HuH-7 (cell line): ENCODE measurements around the gene ZNF692.
"Not testable (repeated sequence)": the region's sequence is repeated elsewhere in the genome, so short reads cannot be mapped to it uniquely, and the experiment has no call there.

Source experiments
- DNase-seq: peaks from one replicate; pipeline ENCODE4 v3.0.0; 2011; ENCODE audit warnings: low spot score

The ZNF692 gene

DNA sequence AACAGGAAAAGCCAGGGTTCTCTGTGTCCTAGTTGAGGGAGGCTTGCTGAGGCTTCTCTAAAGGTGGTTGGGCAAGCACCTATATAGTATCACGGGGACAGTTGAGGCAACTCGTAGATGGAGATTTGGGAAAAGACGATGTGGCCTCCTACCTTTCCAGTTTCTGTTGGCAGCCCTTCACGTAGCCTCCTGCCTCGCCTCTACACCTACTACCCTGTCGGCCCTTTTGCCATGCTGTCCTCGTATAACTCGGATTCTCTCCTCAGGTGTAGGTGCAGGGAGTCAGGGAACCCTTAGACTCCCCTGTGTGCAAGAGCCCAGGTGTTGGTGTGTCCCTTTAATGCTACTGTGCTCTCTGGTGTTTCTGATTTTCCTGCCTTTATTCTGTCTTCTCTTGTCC lies 10.3 kb downstream of the ZNF692 start:
- DNase-seq: no peak

DNA sequence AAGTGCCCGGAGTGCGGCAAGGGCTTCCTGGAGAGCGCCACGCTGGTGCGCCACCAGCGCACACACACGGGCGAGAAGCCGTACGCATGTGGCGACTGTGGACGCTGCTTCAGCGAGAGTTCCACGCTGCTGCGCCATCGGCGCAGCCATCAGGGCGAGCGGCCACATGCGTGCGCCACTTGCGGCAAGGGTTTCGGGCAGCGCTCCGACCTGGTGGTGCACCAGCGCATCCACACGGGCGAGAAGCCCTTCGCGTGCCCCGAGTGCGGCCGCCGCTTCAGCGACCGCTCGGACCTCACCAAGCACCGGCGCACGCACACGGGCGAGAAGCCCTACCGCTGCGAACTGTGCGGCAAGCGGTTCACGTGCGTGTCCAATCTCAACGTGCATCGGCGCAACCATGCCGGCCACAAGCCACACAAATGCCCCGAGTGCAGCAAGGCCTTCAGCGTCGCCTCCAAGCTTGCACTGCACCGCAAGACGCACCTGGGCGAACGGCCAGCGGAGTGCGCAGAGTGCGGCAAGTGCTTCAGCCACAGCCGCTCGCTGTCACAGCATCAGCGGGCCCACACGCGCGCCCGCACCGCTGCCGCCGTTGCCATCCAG lies 10.8 kb downstream of the ZNF692 start:
- DNase-seq: no peak

- DNase-seq: no peak
These were observed 11.5 kb downstream of the ZNF692 start for GRCh38 chr1:248847181-248847955.

DNA sequence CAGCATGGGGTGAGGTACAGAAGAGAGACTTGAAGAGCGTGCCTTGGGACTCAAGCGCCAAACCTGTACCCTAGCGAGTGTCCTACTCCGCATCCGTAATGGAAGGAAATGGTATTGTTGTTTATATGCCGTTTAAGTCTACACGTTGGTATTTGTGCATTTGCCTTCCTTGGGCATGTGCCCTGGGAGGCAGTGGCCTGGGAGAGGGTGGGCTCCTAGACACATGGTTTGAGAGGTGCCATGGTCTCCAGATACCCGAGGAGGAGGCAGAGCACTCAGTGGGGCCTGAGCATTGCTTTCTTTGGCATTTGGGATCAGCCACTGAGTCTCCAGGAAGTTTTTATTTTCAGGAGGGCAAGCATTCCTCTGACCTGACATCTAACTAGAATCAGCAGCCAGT lies 14.4 kb downstream of the ZNF692 start:
- no peak for DNase-seq

- no peak for DNase-seq
These were observed 15.2 kb downstream of the ZNF692 start for GRCh38 chr1:248843687-248844086.

- no peak for DNase-seq
These were observed 16.0 kb downstream of the ZNF692 start for GRCh38 chr1:248842781-248843331.

DNA sequence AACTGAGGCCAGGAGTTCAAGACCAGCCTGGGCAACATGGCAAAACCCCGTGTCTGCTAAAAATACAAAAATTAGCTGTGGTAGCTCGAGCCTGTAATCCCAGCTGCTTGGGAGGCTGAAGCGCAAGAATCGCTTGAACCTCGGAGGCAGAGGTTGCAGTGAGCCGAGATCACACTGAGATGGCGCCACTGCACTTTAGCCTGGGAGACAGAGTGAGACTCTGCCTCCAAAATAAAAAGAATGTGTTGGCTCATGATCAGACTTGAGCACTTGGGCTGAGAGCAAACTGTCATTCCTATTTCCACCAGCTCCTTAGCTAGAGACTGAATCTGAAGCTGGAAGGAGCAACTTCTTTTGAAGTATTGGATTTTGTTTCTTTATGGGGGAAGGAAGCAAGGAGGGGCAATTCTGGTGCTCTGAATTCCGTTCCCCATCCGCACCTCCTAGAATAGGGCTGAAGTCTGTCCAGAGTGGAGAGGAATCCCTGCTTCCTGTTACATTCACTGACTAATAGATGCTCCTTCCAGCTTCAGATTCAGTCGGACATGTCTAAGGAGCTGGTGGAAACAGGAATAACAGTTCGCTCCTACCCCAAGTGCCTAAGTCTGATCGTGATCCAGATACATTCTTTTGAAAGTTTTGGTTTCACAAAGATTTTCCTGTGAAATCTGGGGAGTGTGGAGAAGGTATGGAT lies 17.0 kb downstream of the ZNF692 start:
- no peak for DNase-seq

GRCh38 chr1:248840946-248841345 lies 17.9 kb downstream of the ZNF692 start:
- no peak for DNase-seq

GRCh38 chr1:248839168-248839555 lies 19.7 kb downstream of the ZNF692 start:
- no peak for DNase-seq

DNA sequence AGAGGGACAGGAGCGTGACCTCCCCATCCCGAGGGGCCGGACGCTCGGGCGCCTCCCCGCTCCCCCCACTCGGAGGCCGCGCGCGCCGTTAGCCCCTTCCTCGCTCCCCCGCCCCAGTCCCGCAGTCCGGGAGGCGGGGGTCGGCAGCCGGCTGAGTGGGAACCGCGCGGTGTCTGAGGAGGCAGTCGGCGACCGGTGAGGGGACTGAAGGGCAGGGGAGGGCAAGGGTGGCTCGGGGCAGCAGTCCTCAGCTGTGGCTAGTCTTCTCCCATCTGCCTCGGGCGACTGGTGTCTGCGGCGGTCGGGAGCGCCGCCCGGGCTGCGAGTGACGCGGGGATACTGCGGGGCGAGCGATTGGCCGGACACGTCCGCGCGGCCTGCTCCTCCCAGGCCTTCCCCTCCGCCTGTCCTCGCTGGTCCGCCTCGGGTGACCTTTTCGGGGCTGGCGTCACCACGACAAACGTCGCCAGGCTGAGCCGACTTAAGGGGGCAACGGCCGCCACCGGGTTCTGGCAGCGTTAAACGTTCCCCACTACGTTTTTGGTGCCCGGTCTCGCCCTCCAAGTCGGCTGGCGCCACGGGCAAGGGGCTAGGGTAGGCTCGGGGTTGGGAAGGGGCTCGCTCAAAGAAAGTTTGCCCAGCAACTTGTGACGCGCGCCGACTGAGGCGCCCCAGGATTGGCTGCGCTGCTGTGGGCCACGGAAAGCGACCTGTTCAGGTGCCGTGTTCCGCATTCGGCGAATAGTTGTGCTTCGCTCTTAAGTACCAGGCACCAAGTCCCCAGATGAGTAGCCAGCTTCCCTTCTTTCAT lies 20.3 kb downstream of the ZNF692 start:
- peak; percentile 87 for DNase-seq

DNA sequence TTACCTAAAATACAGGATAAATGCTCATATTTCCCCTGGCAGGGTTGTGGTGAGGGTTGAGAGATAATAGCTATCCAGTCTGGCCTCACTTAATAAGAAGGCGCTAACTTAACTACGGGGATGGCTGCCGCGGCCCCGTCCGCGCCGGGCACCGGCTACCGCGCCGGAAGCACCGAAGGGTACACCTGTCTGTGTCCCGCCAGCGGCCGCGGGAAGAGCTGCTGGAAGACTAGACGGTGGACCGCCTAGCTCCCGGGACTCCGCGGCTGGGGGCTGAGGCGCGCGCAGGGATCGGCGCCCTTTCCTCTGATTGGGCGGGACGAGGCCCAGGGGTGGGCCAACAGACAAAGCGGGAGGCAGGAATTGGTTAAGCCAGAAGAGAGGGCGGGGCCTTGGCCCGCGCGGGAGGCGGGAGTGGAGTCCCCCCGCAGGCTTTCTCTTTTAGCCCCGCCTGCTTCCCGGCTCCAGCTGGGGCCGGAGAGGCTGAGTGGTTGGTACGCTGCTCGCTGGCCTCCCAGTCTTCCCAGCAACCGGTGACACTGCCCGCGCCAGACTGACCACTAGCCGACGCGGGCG lies 21.0 kb downstream of the ZNF692 start, which contains the start of gene ZNF672:
Gene ZNF672, plus strand, starts transcription at position 444 of the 576 bp plus-strand sequence. CDS start 9,051 bp downstream, outside the sequence.
- DNase-seq: peak; percentile 93

- no peak for DNase-seq
These were observed 21.7 kb downstream of the ZNF692 start for GRCh38 chr1:248837045-248837780.

GRCh38 chr1:248834343-248834940 lies 24.4 kb downstream of the ZNF692 start:
- DNase-seq: no peak

- DNase-seq: no peak
These were observed 27.0 kb downstream of the ZNF692 start for GRCh38 chr1:248831842-248832241.

DNA sequence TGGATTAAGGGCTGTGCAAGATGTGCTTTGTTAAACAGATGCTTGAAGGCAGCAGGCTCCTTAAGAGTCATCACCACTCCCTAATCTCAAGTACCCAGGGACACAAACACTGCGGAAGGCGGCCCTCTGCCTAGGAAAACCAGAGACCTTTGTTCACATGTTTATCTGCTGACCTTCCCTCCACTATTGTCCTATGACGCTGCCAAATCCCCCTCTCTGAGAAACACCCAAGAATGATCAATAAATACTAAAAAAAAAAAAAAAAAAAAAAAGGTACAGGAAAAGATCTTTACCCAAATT lies 28.2 kb downstream of the ZNF692 start:
- not testable (repeated sequence) for DNase-seq

DNA sequence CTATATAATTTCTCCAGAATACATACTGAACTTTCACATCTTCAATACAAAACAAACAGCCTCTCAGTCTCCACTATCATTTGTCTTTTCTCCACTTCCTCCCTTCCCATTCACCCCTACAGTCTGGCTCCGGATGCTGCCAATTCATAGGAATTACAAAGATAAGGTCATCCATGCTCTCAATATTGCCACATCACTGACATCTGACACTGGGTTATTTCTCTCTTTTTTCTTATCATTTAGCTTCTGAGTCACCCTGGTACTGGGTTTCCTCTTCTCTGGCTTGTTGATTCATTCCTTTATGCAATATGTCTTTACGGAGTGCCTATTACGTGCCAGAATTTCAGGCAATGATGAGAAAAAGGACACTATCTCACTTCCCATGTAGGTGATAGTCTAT lies 30.0 kb downstream of the ZNF692 start:
- DNase-seq: peak; percentile 85

GRCh38 chr1:248825909-248826760 lies 32.8 kb downstream of the ZNF692 start, which contains the start of gene SH3BP5L:
Gene SH3BP5L (minus strand): TSS chr1:248825915. CDS start chr1:248824935, 980 bp downstream.
- DNase-seq: peak; percentile 96

GRCh38 chr1:248825573-248825908 lies 33.3 kb downstream of the ZNF692 start:
- DNase-seq: no peak

DNA sequence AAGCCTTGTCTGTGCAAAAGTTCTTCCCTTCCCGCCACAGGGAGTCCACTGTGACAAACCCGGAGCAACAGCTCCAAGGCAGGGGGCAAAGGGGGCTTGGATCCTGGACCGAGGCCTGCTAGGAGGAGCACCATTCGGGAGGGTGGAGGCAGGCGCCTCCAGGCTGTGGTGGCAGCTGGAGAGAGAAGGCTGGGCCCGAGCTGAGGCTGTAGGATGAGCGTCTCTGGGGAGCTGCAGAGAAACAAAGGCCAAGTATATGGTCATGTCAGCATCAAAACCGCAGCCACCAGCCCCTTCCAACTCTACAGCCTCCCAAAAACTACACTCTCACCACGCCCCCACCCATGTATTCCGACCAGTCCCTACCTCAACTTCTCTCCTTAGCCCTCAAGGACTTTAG lies 33.7 kb downstream of the ZNF692 start:
- no peak for DNase-seq

GRCh38 chr1:248824701-248825100 lies 34.2 kb downstream of the ZNF692 start:
- DNase-seq: no peak
